ENCODE measurements around the gene CHRNB4. TPM values are rescaled to one million over a fixed set of nuclear protein-coding genes. Genes with fewer than 3 reads are reported as not detected.
A peak's percentile ranks its signal among the peaks of the same experiment; 100 is the strongest.

Gene CHRNB4
- polyA plus RNA-seq, 1 of the 3 experiments (the other 2 are of a cell fraction), result 0.30 TPM

GRCh38 chr15:78637776-78638435 is 3.1 kb downstream of the CHRNB4 start:
- H3K4me3 ChIP-seq (ENCODE audit: low read depth in 2 of 2, low read length in 1 of 2), result no peak overlapping the region
- no peaks in the 10 kb centered on the region for H3K79me2 ChIP-seq (ENCODE audit: insufficient read depth)
- ChIA-PET CTCF (interaction anchor here (0.9 to 8.5 kb wide), 32 partner anchors 9 to 330 kb away, joined by 3 to 157 read pairs (median 7); partner anchors contain the start of genes ADAMTS7, CHRNA3 and CHRNA5), POLR2A (interaction anchor here (0.7 to 8.9 kb wide), 9 partner anchors 11 to 112 kb away, joined by 3 to 191 read pairs (median 7); partner anchors contain the start of gene CHRNA3)
- H3F3A ChIP-seq (replicated peaks; ENCODE audit: insufficient read depth), result no peaks in the 10 kb centered on the region
- H3K36me3 ChIP-seq (replicated peaks in 1 of 2; ENCODE audit: control insufficient read depth in 1 of 2, insufficient read depth in 2 of 2, low read length in 1 of 2), result peaks cover 0 to 2% of the 10 kb centered on the region in 2 experiments
- no peaks in the 10 kb centered on the region for H4K20me1 ChIP-seq (ENCODE audit: insufficient read depth)
- TF ChIP-seq SIN3A (IDR thresholded peaks at IDR 0.05; ENCODE audit: borderline replicate concordance, low read depth, low read length) (no peak), RAD21 (IDR thresholded peaks at IDR 0.05; ENCODE audit: low read length) (0 out of 2 replicates have a peak, but pooled peaks have one; percentile 3)
- H3K27me3 ChIP-seq (ENCODE audit: insufficient read depth), result peaks cover 18% of the 10 kb centered on the region
- H3K4me1 ChIP-seq (ENCODE audit: control insufficient read depth in 1 of 2, insufficient read depth in 2 of 2, low read depth in 1 of 2, low read length in 1 of 2), result peaks cover 0 to 47% of the 10 kb centered on the region in 2 experiments; a peak in 2 of 4 replicates
- H3K9me2 ChIP-seq, result no peaks in the 10 kb centered on the region
- H3K4me2 ChIP-seq, result no peak overlapping the region
- 49% methylated on average over 4 of the region's 4 CpGs for WGBS (ENCODE audit: low lambda C conversion rate)
- DNase-seq, result no peak
- H3K9ac ChIP-seq, result no peak overlapping the region
- 0 out of 2 replicates have a peak, but pooled peaks cover 5% of the 10 kb centered on the region for H3K9me3 ChIP-seq
- no peak overlapping the region for H2AFZ ChIP-seq (ENCODE audit: low read depth)
- peak overlapping the region in 1 of 2 experiments; percentile 98; a peak in 2 of 4 replicates for H3K27ac ChIP-seq (ENCODE audit: low read depth in 2 of 2, low read length in 1 of 2)

GRCh38 chr15:78636378-78636859 is 4.6 kb downstream of the CHRNB4 start:
- no peak overlapping the region for H3K4me2 ChIP-seq
- H3K9ac ChIP-seq, result no peak overlapping the region
- H3F3A ChIP-seq (replicated peaks; ENCODE audit: insufficient read depth), result no peaks in the 10 kb centered on the region
- H3K9me3 ChIP-seq, result 0 out of 2 replicates have a peak, but pooled peaks cover 5% of the 10 kb centered on the region
- H3K9me2 ChIP-seq, result no peaks in the 10 kb centered on the region
- H4K20me1 ChIP-seq (ENCODE audit: insufficient read depth), result no peaks in the 10 kb centered on the region
- ChIA-PET CTCF (interaction anchor here (1.1 to 8.5 kb wide), 4 partner anchors 17 to 114 kb away, joined by 3 to 157 read pairs (median 52); partner anchors contain the start of gene CHRNA3), POLR2A (interaction anchor here (1.9 to 8.9 kb wide), 4 partner anchors 10 to 36 kb away, joined by 5 to 191 read pairs (median 24); partner anchors contain the start of gene CHRNA3)
- no peak for DNase-seq
- H3K4me1 ChIP-seq (ENCODE audit: control insufficient read depth in 1 of 2, insufficient read depth in 2 of 2, low read depth in 1 of 2, low read length in 1 of 2), result peaks cover 0 to 33% of the 10 kb centered on the region in 2 experiments; a peak in 1 of 4 replicates
- H3K79me2 ChIP-seq (ENCODE audit: insufficient read depth), result no peaks in the 10 kb centered on the region
- H3K27me3 ChIP-seq (ENCODE audit: insufficient read depth), result peaks cover 9% of the 10 kb centered on the region
- no peak overlapping the region for H2AFZ ChIP-seq (ENCODE audit: low read depth)
- 63% methylated on average over 2 of the region's 2 CpGs for WGBS (ENCODE audit: low lambda C conversion rate)
- no peak overlapping the region for H3K4me3 ChIP-seq (ENCODE audit: low read depth in 2 of 2, low read length in 1 of 2)
- peaks cover 0 to 2% of the 10 kb centered on the region in 2 experiments for H3K36me3 ChIP-seq (replicated peaks in 1 of 2; ENCODE audit: control insufficient read depth in 1 of 2, insufficient read depth in 2 of 2, low read length in 1 of 2)
- H3K27ac ChIP-seq (ENCODE audit: low read depth in 2 of 2, low read length in 1 of 2), result no peak overlapping the region; a peak in 1 of 4 replicates
- TF ChIP-seq RXRA (IDR thresholded peaks at IDR 0.05; ENCODE audit: borderline replicate concordance, low read depth) (no peak), NRF1 (IDR thresholded peaks at IDR 0.05; ENCODE audit: low read depth, low read length) (no peak), REST (IDR thresholded peaks at IDR 0.05; ENCODE audit: low read depth, low read length) (no peak), TAF1 (IDR thresholded peaks at IDR 0.05; ENCODE audit: borderline replicate concordance, low read depth, low read length) (no peak), MAX (IDR thresholded peaks at IDR 0.05; ENCODE audit: low read depth) (no peak), CHD2 (IDR thresholded peaks at IDR 0.05; ENCODE audit: low read length, partially characterized antibody) (no peak), MEF2A (IDR thresholded peaks at IDR 0.05; ENCODE audit: borderline replicate concordance, low read depth) (no peak), MXI1 (IDR thresholded peaks at IDR 0.05; ENCODE audit: low read depth, low read length) (no peak), CTCF (IDR thresholded peaks at IDR 0.05) (no peak), EZH2phosphoT487 (IDR thresholded peaks at IDR 0.05; ENCODE audit: borderline replicate concordance, low read depth) (no peak), RCOR1 (IDR thresholded peaks at IDR 0.05; ENCODE audit: low read length) (no peak), FOXJ3 (CRISPR knock-in tag; IDR thresholded peaks at IDR 0.05) (no peak), JUND (IDR thresholded peaks at IDR 0.05) (no peak), TEAD4 (IDR thresholded peaks at IDR 0.05; ENCODE audit: borderline replicate concordance, insufficient read depth) (no peak), GABPA (IDR thresholded peaks at IDR 0.05; ENCODE audit: low read depth) (no peak), POLR2AphosphoS5 (IDR thresholded peaks at IDR 0.05; ENCODE audit: low read depth, low read length) (no peak), GATA2 (CRISPR knock-in tag; IDR thresholded peaks at IDR 0.05) (no peak), RAD21 (IDR thresholded peaks at IDR 0.05; ENCODE audit: low read length) (no peak), FOXM1 (IDR thresholded peaks at IDR 0.05; ENCODE audit: low read depth) (no peak)
